ENCODE measurements around the gene EPHX1.

DNA sequence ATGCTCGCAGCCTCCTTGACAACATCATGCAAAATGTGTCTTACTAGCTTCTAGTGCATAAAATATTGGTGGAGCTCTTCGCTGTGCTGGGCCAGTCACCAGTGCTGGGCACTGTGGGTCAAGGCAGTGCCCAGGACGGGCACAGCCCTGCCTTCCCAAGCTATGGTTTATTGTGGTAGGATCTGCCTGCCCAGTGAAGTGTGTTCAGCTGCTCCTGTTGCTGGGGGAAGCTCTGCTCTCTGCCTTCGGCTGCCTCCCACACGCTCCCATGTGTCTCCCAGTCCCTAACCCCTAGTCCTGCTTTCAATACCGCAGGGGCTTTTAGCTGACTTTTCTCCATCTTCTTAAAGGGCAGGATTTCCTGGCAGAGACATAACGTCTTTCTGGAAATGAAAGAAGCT is 15.7 kb downstream of the EPHX1 start:
- no peak for TF ChIP-seq EZH2 (IDR thresholded peaks at IDR 0.05; ENCODE audit: insufficient read depth, poor library complexity, severe bottlenecking)
- TF ChIP-seq EZH2phosphoT487 (IDR thresholded peaks at IDR 0.05; ENCODE audit: insufficient read depth, low read depth) = no peak
